GM19023 (cell line): Measurements from ENCODE around the gene FAM78A.
"Not testable (repeated sequence)": the region's sequence is repeated elsewhere in the genome, so short reads cannot be mapped to it uniquely, and the experiment has no call there.

Experiments
- ATAC-seq: cut with Tn5 transposase; IDR thresholded peaks from one replicate; pipeline ENCODE4 v1.9.1; 2021; ENCODE audit warnings: mild to moderate bottlenecking, moderate library complexity; ENCODE audit not compliant: unreplicated experiment

Gene FAM78A

DNA sequence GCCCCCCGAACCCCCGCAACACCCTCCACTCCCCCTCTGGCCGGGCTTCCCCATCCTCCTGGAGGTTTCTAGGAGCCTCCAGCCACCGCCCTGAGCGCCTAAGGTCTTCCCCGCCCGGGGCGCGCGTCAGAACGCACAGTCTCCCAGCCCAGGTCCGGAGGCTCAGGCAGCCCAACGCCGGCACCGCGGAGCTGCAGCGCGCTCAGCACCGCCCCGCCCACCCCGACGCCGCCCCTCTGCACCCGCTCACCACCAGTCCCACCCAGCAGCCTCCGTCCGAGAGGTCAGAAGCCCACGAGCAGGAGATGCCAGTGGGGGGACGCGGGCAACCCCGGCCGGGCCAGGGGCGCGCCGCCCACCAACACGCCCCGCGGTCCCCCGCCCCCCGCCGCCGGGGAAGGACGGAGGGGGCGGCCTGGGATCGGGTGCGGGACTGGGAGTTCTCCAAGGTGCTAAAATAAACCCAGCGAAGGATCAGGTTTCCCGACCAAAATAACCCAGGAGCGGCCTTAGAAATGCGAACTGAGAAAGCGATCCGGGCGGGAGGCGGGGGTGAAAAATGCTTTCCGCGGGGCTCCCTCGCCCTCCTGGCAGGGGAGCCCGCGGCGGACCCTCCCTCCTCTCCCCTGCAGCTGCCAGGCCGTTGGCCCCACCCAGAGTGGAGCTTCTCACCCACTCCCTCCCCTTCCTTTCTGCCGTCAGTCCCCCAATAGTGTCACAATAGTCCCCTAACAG is 6.5 kb upstream of the FAM78A start:
- no peak for ATAC-seq

DNA sequence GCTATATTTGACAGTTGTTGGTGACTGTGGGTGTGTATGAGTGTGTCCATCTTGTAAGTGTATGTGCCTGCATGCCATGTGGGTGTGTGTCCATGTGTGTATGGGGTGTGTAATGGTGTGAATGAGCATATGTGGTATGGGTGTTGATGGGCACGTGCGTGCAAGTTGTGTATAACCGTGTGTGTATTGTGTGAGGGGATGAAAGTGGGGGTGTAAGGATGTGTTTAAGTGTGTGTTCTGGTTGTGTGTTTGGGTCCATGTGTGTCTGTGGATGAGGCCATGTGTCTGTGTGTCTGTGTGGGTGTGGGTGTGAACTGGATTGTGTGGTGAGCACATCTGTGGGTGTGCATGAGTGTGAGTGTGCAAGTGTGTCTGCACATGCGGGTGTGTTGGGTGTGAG is 5.9 kb upstream of the FAM78A start:
- ATAC-seq, result no peak

DNA sequence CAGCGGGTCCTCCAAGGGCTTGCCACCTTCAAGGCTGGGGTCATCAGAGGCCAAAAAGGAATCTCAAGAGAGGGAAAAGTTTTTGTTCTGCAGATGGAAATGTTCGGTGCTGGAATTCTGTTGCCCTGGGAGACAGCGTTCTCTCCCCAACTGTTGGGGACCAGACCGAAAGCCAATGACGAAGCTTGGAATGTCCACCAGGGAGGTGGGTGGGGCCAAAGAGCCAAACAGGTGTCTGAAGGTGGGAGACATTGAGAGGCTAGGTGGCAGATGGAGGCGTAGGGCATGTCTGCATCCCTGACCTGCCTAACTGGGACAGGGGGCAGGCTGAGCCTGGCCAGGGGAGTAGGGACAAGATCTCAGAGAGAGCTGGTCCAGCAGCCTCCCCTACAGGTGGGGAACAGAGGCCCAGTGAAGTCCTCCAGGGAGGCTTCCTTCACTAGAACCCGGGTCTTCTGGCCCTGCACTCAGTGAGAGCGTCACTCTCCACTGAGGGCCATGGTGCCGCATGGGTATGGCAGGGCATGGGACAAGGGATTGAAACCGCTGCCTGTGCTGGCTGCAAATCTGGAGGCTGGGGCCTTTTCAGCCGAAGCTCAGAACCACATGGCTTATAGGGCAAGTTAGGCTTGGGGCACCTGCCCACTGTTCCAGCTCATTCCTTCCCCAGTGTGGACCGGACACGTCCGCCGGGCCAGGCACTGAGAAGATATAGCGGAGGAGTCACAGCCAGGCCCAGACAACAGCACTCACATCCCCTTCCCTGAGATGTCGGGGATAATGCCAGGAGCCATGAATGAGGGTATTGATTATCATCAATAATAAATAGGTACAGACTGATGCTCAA is 5.0 kb upstream of the FAM78A start:
- no peak for ATAC-seq

DNA sequence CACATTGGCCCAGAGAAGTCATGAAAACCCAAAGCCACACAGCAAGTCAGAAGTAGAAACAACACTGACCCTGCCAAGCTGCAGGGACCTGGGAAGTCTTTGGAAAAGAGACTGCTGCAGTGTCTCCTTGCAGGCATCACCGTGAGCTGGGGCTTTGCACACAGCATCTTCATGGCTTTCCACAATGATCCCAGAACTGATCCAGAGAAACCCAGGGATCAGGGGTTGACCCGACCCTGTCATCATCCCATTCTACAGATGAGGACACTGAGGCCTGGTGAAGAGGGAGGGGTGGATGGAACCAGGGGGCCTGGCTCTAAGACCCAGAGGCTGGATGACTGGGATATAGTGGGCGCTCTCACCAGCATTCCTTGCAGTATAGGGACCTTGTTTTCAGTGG is 4.3 kb upstream of the FAM78A start:
- ATAC-seq, result no peak

DNA sequence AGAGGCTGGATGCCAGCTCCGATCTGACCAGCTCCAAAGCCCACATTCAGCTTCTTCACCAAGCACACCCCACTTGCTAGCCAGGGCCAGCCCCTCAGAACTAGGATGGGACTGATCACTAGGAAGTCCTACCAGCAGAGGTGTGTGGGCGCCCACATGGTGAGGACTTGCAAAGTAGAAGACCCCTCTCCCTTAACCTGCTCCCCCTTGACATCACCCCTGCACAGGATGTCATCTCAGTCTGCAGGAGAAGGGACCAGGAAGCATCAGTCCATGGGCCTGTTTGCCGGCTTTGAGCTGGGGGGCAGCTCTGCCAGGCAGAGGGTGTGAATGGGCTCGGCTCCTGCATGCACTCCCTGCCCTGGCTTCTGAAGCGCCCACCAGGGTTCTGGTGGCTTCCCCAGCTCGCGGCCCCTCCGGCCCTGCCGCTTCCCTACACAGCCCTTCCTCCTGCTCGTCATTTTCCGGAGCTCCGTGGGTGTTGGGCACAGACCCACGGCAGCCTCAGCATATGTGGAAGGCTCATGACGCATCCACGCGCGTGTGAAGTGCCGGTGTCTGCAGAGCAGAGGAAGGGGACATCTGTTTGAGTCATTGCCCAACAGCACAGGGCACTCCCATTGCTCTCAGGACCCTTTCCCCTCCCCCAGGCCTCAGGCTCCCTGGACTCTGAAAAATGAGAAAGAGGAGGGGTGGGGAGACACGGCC is 3.7 kb upstream of the FAM78A start:
- no peak for ATAC-seq

DNA sequence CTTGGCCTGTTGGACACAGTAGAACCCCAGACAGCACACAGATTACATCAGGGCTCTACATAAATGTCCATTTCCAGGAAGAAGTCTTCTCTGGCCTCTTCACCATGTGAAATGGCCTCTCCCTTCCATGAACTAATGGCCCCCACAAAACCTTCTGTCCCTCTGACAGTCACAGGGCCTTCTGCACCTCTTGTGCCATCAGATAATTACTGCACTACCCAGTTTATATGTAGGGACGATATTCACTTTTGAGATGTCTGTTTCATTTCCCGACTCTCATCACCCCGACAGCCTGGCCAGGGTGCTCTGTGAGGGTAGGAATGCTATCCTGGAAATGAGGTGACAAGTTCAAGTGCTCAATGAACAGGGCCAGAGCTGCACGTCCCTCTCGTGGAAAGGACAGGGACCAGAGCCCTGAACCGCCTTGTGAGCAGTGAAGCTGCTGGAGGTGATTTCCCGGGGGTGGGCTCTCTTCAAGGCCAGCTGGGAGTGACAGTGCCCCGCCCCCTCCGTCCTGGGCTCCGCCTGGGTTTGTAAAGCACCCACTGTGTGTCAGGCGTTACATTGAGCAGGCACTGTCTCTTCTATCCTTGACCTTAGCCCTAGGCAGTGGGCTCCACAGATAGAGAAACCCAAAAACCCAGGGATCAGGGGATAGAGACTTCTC is 3.0 kb upstream of the FAM78A start:
- no peak for ATAC-seq

DNA sequence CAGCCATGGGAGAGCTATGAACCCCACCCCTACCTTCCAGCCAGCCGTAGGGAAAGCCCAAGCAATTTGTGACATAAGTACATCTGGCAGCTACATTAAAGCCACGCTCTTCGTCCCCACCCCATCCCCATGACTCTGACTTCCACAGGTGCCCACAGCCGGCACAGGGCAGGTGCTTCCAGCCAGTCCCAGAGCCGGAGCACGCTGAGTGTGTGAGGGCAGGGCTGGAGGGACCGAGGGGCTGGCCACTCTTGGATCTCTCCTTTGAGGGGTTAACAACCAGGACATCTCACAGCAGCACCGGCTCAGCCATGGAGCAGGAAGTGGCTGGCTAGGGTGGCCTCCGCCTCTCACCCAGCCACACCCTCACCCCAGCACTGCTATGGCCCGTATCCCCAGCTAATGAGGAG is 2.4 kb upstream of the FAM78A start:
- no peak for ATAC-seq

DNA sequence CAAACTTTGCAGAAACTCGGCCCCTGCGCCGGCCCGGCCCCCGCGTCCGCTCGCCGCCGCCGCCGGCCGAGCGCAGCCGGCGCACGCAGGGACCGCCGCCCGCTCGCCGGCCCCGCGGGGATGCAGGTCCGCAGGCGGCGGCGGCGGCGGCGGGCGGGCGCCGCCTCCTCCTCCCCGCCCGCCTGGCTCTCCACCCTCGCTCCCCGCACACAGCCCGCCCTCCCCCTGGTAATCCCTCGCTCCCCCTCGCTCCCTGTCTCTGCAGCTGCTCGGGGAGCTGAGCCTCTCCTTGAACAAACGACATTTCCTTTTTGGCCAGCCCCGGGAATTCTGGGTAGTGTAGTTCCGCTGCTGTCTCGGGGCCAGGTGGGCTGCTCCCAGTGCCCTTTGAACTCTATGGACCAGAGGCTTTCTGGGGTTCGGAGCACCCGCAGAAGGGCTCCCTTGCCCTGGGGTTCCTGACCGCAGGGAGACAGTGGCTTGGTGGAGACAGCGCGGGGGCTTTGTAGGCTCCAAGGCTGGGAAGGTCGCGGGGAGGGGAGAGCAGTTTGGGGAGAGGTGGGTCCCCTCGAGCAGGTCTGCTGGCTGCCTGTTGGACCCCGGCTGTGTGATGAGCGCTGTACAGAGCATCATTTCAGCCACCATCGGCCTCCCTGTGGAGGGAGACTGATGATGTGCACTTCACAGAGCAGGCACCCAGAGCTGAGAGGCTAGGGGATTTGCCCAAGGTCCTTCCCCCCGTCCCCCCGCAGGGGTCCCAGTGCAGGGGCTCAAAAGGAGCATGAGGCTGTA is 1.8 kb upstream of the FAM78A start:
- no peak for ATAC-seq

DNA sequence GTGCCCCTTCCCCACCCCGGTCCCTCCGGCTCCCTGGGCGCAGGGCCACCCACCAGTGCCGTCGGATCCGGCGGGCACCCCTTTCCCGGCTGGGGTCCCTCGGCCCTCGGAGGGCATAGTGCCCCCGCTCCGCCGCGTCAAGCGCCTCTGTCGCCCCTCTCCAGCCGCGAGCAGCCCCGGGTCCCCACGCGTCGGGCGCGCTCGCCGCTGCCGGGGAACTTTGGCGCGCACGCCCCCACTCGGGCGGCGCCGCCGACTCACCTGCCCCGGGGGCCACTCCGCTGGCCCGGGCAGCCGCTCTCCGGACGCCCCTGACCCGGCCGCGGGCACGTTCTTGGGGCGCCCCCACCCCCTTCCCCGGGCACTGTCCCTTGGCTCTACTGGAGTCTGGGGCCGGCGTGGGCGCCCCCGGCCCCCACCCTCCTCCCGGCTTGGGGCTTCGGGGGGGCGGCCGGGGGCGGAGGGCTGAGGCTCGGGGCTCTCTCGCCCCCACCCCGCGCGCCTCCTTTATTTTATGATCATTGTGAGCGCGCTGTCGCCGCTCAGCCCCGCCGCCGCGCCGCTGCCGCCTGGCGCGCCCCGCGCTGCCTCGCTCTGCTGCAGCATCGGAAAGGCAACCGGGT is 1.1 kb upstream of the FAM78A start:
- ATAC-seq, result no peak

DNA sequence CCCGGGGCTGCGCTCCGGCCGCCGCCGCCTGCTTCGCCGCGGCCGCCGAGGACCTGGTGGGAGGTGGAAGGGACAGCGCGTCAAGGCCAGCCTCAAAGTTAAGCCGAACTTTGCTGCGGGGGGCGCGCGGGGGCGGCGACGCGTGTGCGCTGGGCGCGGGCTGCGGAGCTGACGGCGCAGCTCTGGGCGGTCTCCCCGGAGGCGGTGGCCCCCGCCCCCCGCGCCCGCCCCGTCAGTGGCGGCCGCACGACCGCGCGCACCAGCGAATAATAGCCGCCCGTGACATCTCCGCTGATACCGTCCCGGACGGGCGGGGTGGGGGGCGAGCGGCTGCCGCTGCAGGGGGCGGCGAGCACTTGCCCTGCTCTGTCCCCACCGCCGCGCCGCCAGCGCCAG is 579 bp upstream of the FAM78A start:
- ATAC-seq, result no peak

DNA sequence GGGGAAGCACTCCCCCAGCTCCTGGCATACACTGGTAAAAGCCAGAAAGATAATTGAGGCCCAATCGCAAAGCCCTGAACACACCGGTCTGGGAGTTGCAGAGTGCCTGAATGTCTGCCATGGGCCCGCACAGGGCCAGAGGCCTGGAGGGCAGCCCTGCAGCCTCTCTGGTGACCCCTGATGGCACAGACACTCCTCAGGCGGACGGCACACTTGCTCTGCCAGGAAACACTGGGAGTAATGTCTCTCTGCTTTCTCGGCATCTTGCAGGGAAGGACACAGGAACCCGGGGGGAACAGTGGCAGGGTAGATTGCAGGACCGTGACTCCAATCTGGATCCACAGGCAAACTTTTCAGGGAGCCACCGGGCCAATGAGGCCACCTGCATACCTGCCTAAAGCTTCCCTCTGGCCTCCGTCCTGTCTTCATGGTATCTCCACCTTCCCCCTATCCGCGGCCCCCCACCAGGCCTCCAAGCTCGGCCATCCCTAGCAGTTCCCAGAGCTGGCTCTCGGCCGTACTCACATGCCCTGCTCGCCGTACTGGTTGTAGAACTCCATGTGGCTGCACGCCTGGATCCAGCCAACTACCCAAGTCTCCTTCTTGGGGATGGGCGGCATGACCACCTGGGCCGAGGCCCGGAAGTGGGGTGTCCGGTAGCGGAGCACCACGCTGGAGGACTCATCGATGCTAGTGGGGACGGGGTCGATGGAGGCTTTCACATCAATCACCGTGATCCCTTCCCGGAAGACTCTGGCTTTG is 797 bp downstream of the FAM78A start:
- ATAC-seq, result no peak

DNA sequence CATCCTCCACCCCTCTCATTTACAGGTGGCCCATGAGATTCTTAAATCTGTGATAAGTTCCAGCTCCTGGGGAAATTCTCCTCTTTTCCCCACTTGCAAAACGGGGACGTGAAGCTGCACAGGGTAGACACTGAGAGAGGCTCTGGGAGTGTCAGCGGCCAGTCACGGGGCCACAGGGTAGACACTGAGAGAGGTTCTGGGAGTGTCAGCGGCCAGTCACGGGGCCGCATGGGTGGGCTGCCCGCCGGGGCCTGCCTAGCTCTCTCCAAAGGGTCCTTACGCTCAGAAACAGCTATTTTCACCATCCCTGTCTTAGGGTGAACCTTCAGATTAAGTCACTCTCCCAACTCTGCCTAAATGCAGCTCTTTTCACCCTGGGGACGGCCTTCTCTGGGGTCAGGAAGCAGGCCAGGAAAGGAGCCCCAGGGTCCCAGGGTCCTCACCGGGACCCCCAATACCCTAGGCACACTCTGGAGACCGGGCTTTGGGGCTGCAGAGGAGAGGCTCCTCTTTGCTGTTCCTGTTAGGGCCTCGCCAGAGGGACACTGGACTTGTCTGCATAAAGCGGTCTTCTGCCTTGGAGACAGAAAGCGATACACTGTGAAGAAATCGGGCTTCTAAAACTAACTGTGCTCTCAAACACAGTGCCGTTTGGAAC is 1.5 kb downstream of the FAM78A start:
- ATAC-seq, result no peak

DNA sequence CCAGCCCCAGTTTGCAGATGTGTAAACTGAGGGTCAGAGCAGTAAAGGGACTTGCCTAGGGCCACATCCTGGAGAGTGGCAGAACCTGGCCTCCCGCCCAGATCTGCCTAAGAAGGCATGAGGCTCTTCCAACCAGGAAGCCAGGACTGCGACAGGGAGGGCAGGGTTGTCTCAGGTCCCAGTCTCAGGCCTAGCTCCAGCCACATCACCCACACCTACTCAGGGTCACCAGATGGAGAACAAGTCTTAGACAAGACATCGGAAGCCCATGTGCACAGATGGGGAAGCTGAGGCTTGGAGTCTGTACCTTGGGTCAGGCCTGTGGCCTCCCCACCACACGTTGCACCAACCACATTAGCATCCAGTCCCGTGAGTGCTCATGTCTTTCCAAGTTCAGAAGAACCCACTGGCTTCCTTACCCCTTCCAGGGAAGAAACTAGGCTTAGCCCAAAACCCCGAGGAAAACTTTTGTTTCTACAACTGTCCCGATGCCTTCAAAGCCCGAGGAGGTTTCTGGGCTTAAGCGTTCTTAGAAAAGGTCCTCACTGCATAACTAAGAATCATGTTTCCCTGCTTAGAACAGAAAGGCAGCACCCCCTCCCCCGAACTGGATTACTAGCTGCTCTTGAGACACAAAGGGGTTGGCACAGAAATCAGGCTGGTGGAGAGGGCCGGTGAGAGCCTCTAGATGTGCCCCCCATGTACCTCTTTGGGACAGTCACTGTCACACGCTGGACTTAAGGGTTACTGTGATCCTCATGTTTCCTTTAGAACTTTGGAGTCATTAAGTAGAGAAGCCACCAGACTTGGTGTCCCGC is 2.2 kb downstream of the FAM78A start:
- ATAC-seq, result no peak

DNA sequence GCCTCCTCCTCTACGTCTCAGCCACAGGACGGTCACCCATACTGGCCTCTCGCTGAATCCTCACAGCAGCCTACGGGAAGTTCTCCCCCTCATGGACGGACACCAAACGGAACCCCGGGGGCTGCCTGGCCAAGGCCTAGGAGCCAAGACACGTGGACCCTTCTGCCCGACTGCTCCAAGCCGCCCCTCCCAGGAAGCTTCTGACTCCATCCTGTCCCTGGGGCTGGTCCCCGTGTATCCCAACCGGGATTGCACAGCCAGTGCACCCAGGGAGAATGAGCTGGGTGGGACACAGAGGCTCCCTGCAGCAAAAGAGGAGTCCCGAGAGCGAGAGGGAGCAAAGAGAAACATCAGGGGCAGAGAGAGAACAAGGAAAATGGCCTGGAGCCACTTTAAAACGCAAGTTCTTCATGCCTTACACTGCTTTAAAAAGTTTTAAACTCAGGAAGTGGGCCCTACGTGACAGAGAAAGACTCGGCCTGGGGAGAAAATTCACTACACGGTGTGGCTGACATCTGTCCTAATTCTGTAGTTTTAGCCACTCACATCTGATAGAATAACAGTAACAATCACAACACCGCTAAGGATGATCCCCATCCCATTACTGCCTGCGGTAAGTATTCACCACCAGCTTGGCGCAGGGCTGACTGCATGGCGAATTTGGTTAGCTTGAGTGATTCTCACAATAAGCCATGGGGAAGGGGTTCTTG is 3.0 kb downstream of the FAM78A start:
- ATAC-seq, result no peak

DNA sequence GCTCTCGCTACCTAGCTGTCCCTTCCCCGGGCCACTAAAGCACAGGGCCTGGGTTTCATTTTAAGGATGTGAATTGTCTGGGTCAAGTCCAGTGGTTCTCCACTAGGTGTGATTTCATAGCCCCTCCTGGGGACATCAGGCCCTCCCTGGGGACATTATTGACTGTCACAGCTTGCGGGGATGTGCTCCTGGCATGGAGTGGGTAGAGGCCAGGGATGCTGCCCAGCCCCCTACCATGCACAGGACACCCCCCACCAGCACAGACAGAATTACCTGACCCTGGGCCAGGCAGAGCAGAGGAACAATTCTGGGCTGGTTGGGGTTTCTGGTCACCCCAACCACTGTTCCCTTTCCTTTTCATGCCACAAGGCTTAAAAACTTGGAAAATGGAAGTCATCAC is 4.1 kb downstream of the FAM78A start:
- no peak for ATAC-seq

DNA sequence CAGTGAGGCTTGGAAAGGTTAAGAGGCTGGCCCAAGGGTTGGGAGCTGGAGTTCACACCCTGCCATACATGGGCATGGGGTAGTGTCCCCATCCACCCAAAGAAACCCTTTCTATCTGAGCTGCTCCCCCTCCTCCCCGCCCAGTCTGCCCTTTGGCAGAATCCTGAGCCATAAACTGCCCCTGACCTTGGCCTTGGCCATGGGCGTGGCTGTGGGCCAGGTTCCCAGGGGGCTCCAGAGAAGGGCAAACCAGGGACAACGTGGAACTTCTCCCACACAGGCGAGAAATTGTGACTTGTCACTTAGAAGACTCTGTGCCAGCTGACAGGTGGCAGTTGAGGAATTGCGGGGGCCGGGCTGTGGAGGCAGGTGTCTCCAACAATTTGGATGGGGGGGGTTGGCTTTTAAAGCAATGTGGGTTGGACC is 4.8 kb downstream of the FAM78A start:
- no peak for ATAC-seq

DNA sequence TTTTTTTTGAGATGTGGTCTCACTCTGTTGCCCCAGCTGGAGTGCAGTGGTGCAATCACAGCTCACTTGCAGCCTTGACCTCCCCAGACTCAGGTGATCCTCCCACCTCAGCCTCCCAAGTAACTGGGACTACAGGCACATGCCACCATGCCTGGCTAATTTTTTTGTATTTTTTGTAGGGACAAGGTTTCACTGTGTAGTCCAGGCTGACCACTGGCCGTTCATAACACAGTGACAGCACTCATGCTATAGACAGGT is 5.4 kb downstream of the FAM78A start:
- ATAC-seq, result not testable (repeated sequence)
